NCI-H345 treated with DMSO at 0.1 percent for 48 hours (cell line): ENCODE measurements around the gene TCP10L.

Source experiments
- DNase-seq: peaks from one replicate; lab custom pipeline; 2025; ENCODE audit not compliant: unreplicated experiment; lab: John Stamatoyannopoulos, UW

The TCP10L gene

GRCh38 chr21:32523988-32524719, 61.2 kb downstream of the TCP10L start:
- DNase-seq, result no peak
